ENCODE results near the gene CRLF2. TPM values are rescaled to one million over a fixed set of nuclear protein-coding genes. Genes with fewer than 3 reads are reported as not detected.

CRLF2 gene
- total RNA-seq, 1 experiment from 2014 or later = not detected

DNA sequence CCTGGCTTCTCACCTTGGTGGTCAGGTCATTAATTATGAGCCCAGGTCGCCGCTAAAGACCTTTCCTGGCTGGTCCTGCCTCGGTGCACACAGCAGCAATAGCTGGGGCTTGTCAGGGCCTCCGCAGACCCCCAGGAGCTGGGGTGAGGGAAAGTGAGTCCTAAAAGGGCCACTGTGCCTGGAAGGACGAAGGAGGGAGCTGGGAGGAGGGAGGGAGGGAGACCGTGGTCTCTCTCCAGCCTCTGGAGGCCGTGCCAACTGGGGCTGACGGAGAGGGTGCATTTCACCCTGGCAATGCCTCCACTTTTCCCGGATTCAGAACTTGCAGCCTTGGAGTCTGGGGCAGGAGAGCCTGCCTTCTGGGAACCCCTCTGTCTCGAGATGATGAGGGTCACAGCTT is 60.4 kb downstream of the CRLF2 start:
- no peak overlapping the region for H3K4me3 Mint-ChIP-seq
- no peaks in the 10 kb centered on the region; the same call in 1 of the 2 replicates for H3K27me3 Mint-ChIP-seq (ENCODE audit: low read depth)
- H3K9me3 Mint-ChIP-seq = no peaks in the 10 kb centered on the region
- no peak for TF ChIP-seq ATF1 (CRISPR knock-in tag; IDR thresholded peaks at IDR 0.05)
- no peak for TF ChIP-seq FOXJ3 (CRISPR knock-in tag; IDR thresholded peaks at IDR 0.05; ENCODE audit: borderline replicate concordance)
- TF ChIP-seq, protein P1, sequence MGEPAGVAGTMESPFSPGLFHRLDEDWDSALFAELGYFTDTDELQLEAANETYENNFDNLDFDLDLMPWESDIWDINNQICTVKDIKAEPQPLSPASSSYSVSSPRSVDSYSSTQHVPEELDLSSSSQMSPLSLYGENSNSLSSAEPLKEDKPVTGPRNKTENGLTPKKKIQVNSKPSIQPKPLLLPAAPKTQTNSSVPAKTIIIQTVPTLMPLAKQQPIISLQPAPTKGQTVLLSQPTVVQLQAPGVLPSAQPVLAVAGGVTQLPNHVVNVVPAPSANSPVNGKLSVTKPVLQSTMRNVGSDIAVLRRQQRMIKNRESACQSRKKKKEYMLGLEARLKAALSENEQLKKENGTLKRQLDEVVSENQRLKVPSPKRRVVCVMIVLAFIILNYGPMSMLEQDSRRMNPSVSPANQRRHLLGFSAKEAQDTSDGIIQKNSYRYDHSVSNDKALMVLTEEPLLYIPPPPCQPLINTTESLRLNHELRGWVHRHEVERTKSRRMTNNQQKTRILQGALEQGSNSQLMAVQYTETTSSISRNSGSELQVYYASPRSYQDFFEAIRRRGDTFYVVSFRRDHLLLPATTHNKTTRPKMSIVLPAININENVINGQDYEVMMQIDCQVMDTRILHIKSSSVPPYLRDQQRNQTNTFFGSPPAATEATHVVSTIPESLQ (CRISPR knock-in tag; IDR thresholded peaks at IDR 0.05) = no peak
- no peak for ATAC-seq
- H3K27ac Mint-ChIP-seq = no peak overlapping the region
- CTCF ChIA-PET = no interaction called here
- POLR2A ChIA-PET = no interaction called here
- DNase-seq (ENCODE audit: low spot score) = no peak
- peaks cover 14% of the 10 kb centered on the region for H3K4me1 Mint-ChIP-seq
- no peaks in the 10 kb centered on the region for H3K36me3 Mint-ChIP-seq

DNA sequence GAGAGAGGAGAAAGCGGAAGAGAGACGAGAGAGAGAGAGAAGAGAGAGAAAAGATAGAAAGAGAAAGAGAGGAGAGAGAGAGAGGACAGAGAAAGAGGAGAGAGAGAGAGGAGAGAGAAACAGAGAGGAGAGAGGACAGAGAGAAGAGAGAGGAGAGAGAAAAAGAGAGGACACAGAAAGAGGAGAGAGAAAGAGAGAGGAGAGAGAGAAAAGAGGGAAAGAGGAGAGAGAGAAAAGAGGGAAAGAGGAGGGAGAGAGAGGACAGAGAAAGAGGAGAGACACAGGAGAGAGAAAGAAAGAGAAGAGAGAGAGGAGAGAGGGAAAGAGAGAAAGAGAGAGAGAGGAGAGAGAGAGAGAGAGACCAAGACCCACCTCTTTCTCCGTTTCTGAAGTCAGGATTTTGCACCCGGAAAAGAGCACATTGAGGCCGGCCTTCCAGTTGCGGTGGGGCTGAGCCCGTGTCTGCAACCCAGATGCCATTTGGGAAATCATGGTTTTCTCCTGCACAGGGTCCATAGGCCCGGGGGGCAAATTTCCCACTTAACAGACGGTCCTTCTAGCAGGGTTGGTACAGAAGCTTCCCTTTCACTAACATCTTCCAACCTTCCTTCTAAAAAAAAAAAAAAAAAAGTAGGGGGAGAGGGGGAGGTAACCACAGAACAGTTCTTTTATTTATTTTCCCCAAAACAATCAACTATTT is 60.9 kb downstream of the CRLF2 start:
- TF ChIP-seq, protein P2, sequence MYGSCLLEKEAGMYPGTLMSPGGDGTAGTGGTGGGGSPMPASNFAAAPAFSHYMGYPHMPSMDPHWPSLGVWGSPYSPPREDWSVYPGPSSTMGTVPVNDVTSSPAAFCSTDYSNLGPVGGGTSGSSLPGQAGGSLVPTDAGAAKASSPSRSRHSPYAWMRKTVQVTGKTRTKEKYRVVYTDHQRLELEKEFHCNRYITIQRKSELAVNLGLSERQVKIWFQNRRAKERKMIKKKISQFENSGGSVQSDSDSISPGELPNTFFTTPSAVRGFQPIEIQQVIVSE (CRISPR knock-in tag; IDR thresholded peaks at IDR 0.05; ENCODE audit: borderline replicate concordance) = no peak
- TF ChIP-seq ZNF317 (CRISPR knock-in tag; IDR thresholded peaks at IDR 0.05; ENCODE audit: borderline replicate concordance, low read depth) = no peak
- TF ChIP-seq HMGA2 (CRISPR knock-in tag; IDR thresholded peaks at IDR 0.05) = no peak
- TF ChIP-seq, protein P3, sequence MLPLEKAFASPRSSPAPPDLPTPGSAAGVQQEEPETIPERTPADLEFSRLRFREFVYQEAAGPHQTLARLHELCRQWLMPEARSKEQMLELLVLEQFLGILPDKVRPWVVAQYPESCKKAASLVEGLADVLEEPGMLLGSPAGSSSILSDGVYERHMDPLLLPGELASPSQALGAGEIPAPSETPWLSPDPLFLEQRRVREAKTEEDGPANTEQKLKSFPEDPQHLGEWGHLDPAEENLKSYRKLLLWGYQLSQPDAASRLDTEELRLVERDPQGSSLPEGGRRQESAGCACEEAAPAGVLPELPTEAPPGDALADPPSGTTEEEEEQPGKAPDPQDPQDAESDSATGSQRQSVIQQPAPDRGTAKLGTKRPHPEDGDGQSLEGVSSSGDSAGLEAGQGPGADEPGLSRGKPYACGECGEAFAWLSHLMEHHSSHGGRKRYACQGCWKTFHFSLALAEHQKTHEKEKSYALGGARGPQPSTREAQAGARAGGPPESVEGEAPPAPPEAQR (CRISPR knock-in tag; IDR thresholded peaks at IDR 0.05) = no peak
- no peak for TF ChIP-seq IRF2 (CRISPR knock-in tag; IDR thresholded peaks at IDR 0.05; ENCODE audit: borderline replicate concordance, low read depth)
- no peak for TF ChIP-seq ZNF138 (CRISPR knock-in tag; conservative IDR thresholded peaks at IDR 0.05)
- no peak for TF ChIP-seq TEAD4 (CRISPR knock-in tag; IDR thresholded peaks at IDR 0.05)
- TF ChIP-seq TP53 (CRISPR knock-in tag; IDR thresholded peaks at IDR 0.05) = no peak
- TF ChIP-seq ZBTB21 (CRISPR knock-in tag; IDR thresholded peaks at IDR 0.05; ENCODE audit: borderline replicate concordance) = no peak
- TF ChIP-seq ZNF121 (CRISPR knock-in tag; IDR thresholded peaks at IDR 0.05) = no peak
- TF ChIP-seq, protein P4, sequence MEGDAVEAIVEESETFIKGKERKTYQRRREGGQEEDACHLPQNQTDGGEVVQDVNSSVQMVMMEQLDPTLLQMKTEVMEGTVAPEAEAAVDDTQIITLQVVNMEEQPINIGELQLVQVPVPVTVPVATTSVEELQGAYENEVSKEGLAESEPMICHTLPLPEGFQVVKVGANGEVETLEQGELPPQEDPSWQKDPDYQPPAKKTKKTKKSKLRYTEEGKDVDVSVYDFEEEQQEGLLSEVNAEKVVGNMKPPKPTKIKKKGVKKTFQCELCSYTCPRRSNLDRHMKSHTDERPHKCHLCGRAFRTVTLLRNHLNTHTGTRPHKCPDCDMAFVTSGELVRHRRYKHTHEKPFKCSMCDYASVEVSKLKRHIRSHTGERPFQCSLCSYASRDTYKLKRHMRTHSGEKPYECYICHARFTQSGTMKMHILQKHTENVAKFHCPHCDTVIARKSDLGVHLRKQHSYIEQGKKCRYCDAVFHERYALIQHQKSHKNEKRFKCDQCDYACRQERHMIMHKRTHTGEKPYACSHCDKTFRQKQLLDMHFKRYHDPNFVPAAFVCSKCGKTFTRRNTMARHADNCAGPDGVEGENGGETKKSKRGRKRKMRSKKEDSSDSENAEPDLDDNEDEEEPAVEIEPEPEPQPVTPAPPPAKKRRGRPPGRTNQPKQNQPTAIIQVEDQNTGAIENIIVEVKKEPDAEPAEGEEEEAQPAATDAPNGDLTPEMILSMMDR (IDR thresholded peaks at IDR 0.05) = no peak
- TF ChIP-seq, protein P5, sequence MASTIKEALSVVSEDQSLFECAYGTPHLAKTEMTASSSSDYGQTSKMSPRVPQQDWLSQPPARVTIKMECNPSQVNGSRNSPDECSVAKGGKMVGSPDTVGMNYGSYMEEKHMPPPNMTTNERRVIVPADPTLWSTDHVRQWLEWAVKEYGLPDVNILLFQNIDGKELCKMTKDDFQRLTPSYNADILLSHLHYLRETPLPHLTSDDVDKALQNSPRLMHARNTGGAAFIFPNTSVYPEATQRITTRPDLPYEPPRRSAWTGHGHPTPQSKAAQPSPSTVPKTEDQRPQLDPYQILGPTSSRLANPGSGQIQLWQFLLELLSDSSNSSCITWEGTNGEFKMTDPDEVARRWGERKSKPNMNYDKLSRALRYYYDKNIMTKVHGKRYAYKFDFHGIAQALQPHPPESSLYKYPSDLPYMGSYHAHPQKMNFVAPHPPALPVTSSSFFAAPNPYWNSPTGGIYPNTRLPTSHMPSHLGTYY (CRISPR knock-in tag; IDR thresholded peaks at IDR 0.05) = no peak
- ChIA-PET CTCF (no interaction called here), POLR2A (no interaction called here)
- H3K27ac Mint-ChIP-seq = no peak overlapping the region
- H3K9me3 Mint-ChIP-seq = no peaks in the 10 kb centered on the region
- H3K4me3 Mint-ChIP-seq = no peak overlapping the region
- no peaks in the 10 kb centered on the region; the same call in 1 of the 2 replicates for H3K27me3 Mint-ChIP-seq (ENCODE audit: low read depth)
- H3K36me3 Mint-ChIP-seq = no peaks in the 10 kb centered on the region
- H3K4me1 Mint-ChIP-seq = peaks cover 14% of the 10 kb centered on the region
- DNase-seq (ENCODE audit: low spot score) (no peak), ATAC-seq (no peak)
